Osteoblast (primary cell): ENCODE results near the gene PSMD6. TPM values are rescaled to one million over a fixed set of nuclear protein-coding genes. Genes with fewer than 3 reads are reported as not detected.

Experiments used
- DNase-seq: peaks from one replicate; pipeline ENCODE4 v3.0.0; 2011; ENCODE audit warnings: low spot score, mixed read lengths; ENCODE audit not compliant: insufficient read length; ENCODE audit errors: missing footprints
- H2AFZ ChIP-seq: 2 replicates; pipeline ENCODE4 v1.6.0; 2011; ENCODE audit warnings: mild to moderate bottlenecking, low read length
- H3K27ac ChIP-seq: 2 replicates; pipeline ENCODE4 v1.5.1; 2011; ENCODE audit warnings: mild to moderate bottlenecking, low read depth, low read length, moderate library complexity
- H3K27me3 ChIP-seq: 2 replicates; pipeline ENCODE4 v1.6.0; 2012; ENCODE audit warnings: mild to moderate bottlenecking, control low read depth, inconsistent platforms, low read length, moderate library complexity; ENCODE audit not compliant: insufficient read depth
- H3K36me3 ChIP-seq: 2 replicates; pipeline ENCODE4 v1.5.1; 2011; ENCODE audit warnings: mild to moderate bottlenecking, low read length, control low read depth, moderate library complexity; ENCODE audit not compliant: insufficient read depth
- H3K4me1 ChIP-seq: 2 replicates; pipeline ENCODE4 v1.5.1; 2011; ENCODE audit warnings: mild to moderate bottlenecking, low read length, control low read depth, moderate library complexity; ENCODE audit not compliant: insufficient read depth
- H3K4me2 ChIP-seq: 2 replicates; pipeline ENCODE4 v1.6.0; 2011; ENCODE audit warnings: mild to moderate bottlenecking, low read length; ENCODE audit not compliant: insufficient read depth
- H3K4me3 ChIP-seq: fragments of 200-600 bp; sonication (generic); 3 replicates; pipeline ENCODE4 v1.5.1; 2012; ENCODE audit warnings: mild to moderate bottlenecking, low read length, inconsistent platforms; ENCODE audit not compliant: insufficient read depth
- H3K79me2 ChIP-seq: 2 replicates; pipeline ENCODE4 v1.6.0; 2012; ENCODE audit warnings: mild to moderate bottlenecking, low read length, control low read depth, inconsistent platforms; ENCODE audit not compliant: insufficient read depth
- H3K9me3 ChIP-seq: 2 replicates; pipeline ENCODE4 v1.5.1; 2011; ENCODE audit warnings: low read depth, low read length, control low read depth
- H4K20me1 ChIP-seq: 2 replicates; pipeline ENCODE4 v1.6.0; 2012; ENCODE audit warnings: mild to moderate bottlenecking, low read length, control low read depth; ENCODE audit not compliant: insufficient read depth
- total RNA-seq: library from RNA; depleted of rRNA; stranded (reverse); fragments of >200 nt; gene quantifications from 2 replicates; pipeline ENCODE4 v1.2.3, GENCODE V29; 2012
- TF ChIP-seq, protein P1 (sequence below): IDR thresholded peaks from 2 replicates; pipeline ENCODE4 v1.5.1; 2011; ENCODE audit warnings: mild to moderate bottlenecking, low read depth, low read length, moderate library complexity; ENCODE audit errors: extremely low read depth

Gene PSMD6
- total RNA-seq, 1 donor = 76.7 TPM

DNA sequence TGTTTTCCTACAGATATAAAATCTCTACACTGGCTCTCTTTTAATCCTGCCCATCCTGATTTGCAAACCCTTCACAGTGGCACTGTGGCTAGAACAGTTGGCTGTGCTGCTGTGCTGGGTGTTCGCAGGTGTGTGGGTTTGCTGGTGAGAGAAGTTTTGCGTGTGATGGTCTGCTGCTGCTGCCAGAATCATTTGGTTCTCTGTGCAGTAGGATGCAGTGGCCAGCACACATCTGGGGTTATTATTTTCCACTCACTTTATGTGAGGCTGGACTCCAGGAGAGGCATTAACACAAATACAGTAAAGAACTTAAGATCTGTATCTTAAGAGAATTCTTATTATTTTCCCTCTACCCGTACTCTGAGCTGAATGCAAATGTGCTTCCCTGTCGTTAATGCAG lies 16.0 kb upstream of the PSMD6 start:
- Histone ChIP-seq H3K27ac (no peak overlapping the region), H3K36me3 (no peaks in the 10 kb centered on the region), H4K20me1 (no peaks in the 10 kb centered on the region), H3K79me2 (no peaks in the 10 kb centered on the region), H3K4me3 (no peak overlapping the region), H3K9me3 (no peaks in the 10 kb centered on the region), H2AFZ (no peak overlapping the region), H3K27me3 (no peaks in the 10 kb centered on the region), H3K4me1 (no peaks in the 10 kb centered on the region), H3K4me2 (no peak overlapping the region)
- no peak for DNase-seq
- TF ChIP-seq, protein P1, sequence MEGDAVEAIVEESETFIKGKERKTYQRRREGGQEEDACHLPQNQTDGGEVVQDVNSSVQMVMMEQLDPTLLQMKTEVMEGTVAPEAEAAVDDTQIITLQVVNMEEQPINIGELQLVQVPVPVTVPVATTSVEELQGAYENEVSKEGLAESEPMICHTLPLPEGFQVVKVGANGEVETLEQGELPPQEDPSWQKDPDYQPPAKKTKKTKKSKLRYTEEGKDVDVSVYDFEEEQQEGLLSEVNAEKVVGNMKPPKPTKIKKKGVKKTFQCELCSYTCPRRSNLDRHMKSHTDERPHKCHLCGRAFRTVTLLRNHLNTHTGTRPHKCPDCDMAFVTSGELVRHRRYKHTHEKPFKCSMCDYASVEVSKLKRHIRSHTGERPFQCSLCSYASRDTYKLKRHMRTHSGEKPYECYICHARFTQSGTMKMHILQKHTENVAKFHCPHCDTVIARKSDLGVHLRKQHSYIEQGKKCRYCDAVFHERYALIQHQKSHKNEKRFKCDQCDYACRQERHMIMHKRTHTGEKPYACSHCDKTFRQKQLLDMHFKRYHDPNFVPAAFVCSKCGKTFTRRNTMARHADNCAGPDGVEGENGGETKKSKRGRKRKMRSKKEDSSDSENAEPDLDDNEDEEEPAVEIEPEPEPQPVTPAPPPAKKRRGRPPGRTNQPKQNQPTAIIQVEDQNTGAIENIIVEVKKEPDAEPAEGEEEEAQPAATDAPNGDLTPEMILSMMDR = no peak

- TF ChIP-seq, protein P1 = no peak
- Histone ChIP-seq H2AFZ (no peak overlapping the region), H3K4me1 (no peaks in the 10 kb centered on the region), H4K20me1 (no peaks in the 10 kb centered on the region), H3K4me3 (no peak overlapping the region), H3K36me3 (no peaks in the 10 kb centered on the region), H3K27me3 (no peaks in the 10 kb centered on the region), H3K27ac (no peak overlapping the region), H3K79me2 (no peaks in the 10 kb centered on the region), H3K4me2 (no peak overlapping the region), H3K9me3 (no peaks in the 10 kb centered on the region)
- no peak for DNase-seq
These were observed 15.0 kb upstream of the PSMD6 start for GRCh38 chr3:64038253-64038767.

GRCh38 chr3:64037084-64037483 lies 13.8 kb upstream of the PSMD6 start:
- Histone ChIP-seq H3K36me3 (no peaks in the 10 kb centered on the region), H3K27ac (no peak overlapping the region), H3K27me3 (no peaks in the 10 kb centered on the region), H3K9me3 (no peaks in the 10 kb centered on the region), H3K4me3 (no peak overlapping the region), H3K4me1 (no peaks in the 10 kb centered on the region), H2AFZ (no peak overlapping the region), H4K20me1 (no peaks in the 10 kb centered on the region), H3K79me2 (no peaks in the 10 kb centered on the region), H3K4me2 (no peak overlapping the region)
- TF ChIP-seq, protein P1 = no peak
- DNase-seq = no peak

DNA sequence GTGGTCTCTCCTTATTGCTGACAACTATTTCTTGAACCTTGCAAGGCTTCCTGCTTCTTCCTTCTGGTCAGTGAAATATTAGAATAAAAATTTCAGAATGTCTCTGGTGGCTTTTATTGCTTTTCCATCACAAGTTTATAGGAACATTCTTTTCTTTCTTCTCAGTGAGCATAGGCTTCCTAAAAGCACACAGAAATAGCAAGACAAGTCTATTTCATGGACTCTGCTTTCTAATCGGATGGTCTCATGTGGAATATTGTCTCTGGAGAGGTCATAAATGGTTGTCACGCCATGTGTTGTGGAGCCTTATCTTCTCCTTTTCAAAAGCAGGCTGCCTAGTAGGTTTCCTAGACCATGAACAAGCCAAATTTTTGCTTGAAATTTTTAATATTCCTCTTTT lies 9.8 kb upstream of the PSMD6 start:
- H3K9me3 ChIP-seq = no peaks in the 10 kb centered on the region
- DNase-seq = no peak
- no peaks in the 10 kb centered on the region for H4K20me1 ChIP-seq
- no peaks in the 10 kb centered on the region for H3K36me3 ChIP-seq
- no peak overlapping the region for H2AFZ ChIP-seq
- H3K79me2 ChIP-seq = no peaks in the 10 kb centered on the region
- no peak overlapping the region for H3K27ac ChIP-seq
- H3K27me3 ChIP-seq = peaks cover 11% of the 10 kb centered on the region
- H3K4me2 ChIP-seq = no peak overlapping the region
- H3K4me3 ChIP-seq = no peak overlapping the region
- H3K4me1 ChIP-seq = no peaks in the 10 kb centered on the region
- TF ChIP-seq, protein P1 = no peak
